Suprapubic skin (tissue), 4 donors: ENCODE results near the gene STK31.

ENCODE experiments used
- EP300 ChIP-seq: sonication (generic); formaldehyde crosslinking; IDR thresholded peaks from one replicate; pipeline ENCODE4 v1.6.1; 2017; ENCODE audit warnings: antibody characterized with exemption
- POLR2A ChIP-seq, 2 donors: fragments of 450-650 bp; IDR thresholded peaks; one replicate each; pipeline ENCODE4 v1.6.1; 2017; ENCODE audit warnings: antibody characterized with exemption in 2 of 2, mild to moderate bottlenecking in 2 of 2, moderate library complexity in 2 of 2
- POLR2AphosphoS5 ChIP-seq, 3 donors: sonication (generic); formaldehyde crosslinking; IDR thresholded peaks; one replicate each; pipeline ENCODE4 v1.6.1; 2017; ENCODE audit warnings: antibody characterized with exemption in 3 of 3
- TF ChIP-seq, protein P1 (sequence below), 2 donors: fragments of 200-600 bp in 1 of 2; fragments of 450-650 bp in 1 of 2; sonication (generic) in 1 of 2; IDR thresholded peaks; one replicate each; pipeline ENCODE4 v1.5.1; 2016 to 2019; ENCODE audit warnings: antibody characterized with exemption in 2 of 2, mild to moderate bottlenecking in 1 of 2, moderate library complexity in 1 of 2

- no peak for TF ChIP-seq EP300
- TF ChIP-seq, protein P1, sequence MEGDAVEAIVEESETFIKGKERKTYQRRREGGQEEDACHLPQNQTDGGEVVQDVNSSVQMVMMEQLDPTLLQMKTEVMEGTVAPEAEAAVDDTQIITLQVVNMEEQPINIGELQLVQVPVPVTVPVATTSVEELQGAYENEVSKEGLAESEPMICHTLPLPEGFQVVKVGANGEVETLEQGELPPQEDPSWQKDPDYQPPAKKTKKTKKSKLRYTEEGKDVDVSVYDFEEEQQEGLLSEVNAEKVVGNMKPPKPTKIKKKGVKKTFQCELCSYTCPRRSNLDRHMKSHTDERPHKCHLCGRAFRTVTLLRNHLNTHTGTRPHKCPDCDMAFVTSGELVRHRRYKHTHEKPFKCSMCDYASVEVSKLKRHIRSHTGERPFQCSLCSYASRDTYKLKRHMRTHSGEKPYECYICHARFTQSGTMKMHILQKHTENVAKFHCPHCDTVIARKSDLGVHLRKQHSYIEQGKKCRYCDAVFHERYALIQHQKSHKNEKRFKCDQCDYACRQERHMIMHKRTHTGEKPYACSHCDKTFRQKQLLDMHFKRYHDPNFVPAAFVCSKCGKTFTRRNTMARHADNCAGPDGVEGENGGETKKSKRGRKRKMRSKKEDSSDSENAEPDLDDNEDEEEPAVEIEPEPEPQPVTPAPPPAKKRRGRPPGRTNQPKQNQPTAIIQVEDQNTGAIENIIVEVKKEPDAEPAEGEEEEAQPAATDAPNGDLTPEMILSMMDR (IDR thresholded peaks at IDR 0.05), result peak in 1 of 2 donors; percentile 57
- no peak for TF ChIP-seq POLR2A (IDR thresholded peaks at IDR 0.05)
- no peak for TF ChIP-seq POLR2AphosphoS5 (IDR thresholded peaks at IDR 0.05)
Measured at GRCh38 chr7:23696916-23697441, 13.0 kb upstream of the STK31 start.
